OCI-LY3 (cell line): Measurements from ENCODE around the gene MYRF.

Experiments
- CTCF ChIP-seq: fragments of 200-600, 300-600 bp; sonication (generic); IDR thresholded peaks from 2 replicates; pipeline ENCODE4 v1.5.1; 2014; ENCODE audit warnings: antibody characterized with exemption, low read length, low read depth
- EZH2phosphoT487 ChIP-seq: fragments of 200-600 bp; shearing (Covaris generic); IDR thresholded peaks from 2 replicates; pipeline ENCODE4 v1.6.1; 2018; ENCODE audit warnings: antibody characterized with exemption, mixed run types, low read depth

GRCh38 chr11:61720597-61720996, 31.8 kb upstream of the MYRF start:
- TF ChIP-seq CTCF (no peak), EZH2phosphoT487 (no peak)
